HepG2 (cell line): ENCODE measurements around the gene AJM1.

ENCODE experiments used
- ARID2 ChIP-seq: sonication (generic); formaldehyde crosslinking; IDR thresholded peaks from 2 replicates; pipeline ENCODE4 v1.8.1; 2022; ENCODE audit warnings: mild to moderate bottlenecking, missing genetic modification reagents, borderline replicate concordance
- CTCF ChIP-seq: sonication (generic); formaldehyde crosslinking; IDR thresholded peaks from 2 replicates; pipeline ENCODE4 v1.5.0; 2020; ENCODE audit warnings: mild to moderate bottlenecking, missing genetic modification reagents, moderate library complexity
- FOXJ3 ChIP-seq: sonication (generic); formaldehyde crosslinking; IDR thresholded peaks from 2 replicates; pipeline ENCODE4 v1.4.0; 2020; ENCODE audit warnings: missing genetic modification reagents, mild to moderate bottlenecking, borderline replicate concordance
- NR3C1 ChIP-seq: sonication (generic); formaldehyde crosslinking; IDR thresholded peaks from 2 replicates; pipeline ENCODE4 v1.4.0; 2020; ENCODE audit warnings: missing genetic modification reagents
- RAD21 ChIP-seq: fragments of 450-650 bp; formaldehyde crosslinking; IDR thresholded peaks from 2 replicates; pipeline ENCODE4 v1.5.0; 2020; ENCODE audit warnings: mild to moderate bottlenecking
- SIN3A ChIP-seq: IDR thresholded peaks from 2 replicates; pipeline ENCODE4 v1.6.1; 2011; ENCODE audit warnings: low read depth, mild to moderate bottlenecking, control low read depth, low read length, borderline replicate concordance
- TCF7L2 ChIP-seq: IDR thresholded peaks from 2 replicates; pipeline ENCODE4 v1.6.1; 2011; ENCODE audit warnings: mild to moderate bottlenecking, low read depth, low read length, moderate library complexity
- YY1 ChIP-seq: IDR thresholded peaks from 2 replicates; pipeline ENCODE4 v1.6.1; 2011; ENCODE audit warnings: low read length, low read depth, moderate library complexity, mild to moderate bottlenecking; ENCODE audit not compliant: insufficient read depth, insufficient replicate concordance
- ZNF563 ChIP-seq: sonication (generic); formaldehyde crosslinking; IDR thresholded peaks from 2 replicates; pipeline ENCODE4 v1.8.0; 2022; ENCODE audit warnings: mild to moderate bottlenecking, moderate library complexity, missing genetic modification reagents
- TF ChIP-seq, protein P1 (sequence below), 2 experiments: IDR thresholded peaks; 2 replicates each; pipeline ENCODE4 v1.6.1; 2011 to 2012; ENCODE audit warnings: low read length in 2 of 2, borderline replicate concordance in 1 of 2, low read depth in 1 of 2, mild to moderate bottlenecking in 1 of 2, moderate library complexity in 1 of 2

- TF ChIP-seq ARID2 (CRISPR knock-in tag) (no peak), NR3C1 (CRISPR knock-in tag) (no peak), FOXJ3 (CRISPR knock-in tag) (no peak), RAD21 (no peak), CTCF (CRISPR knock-in tag) (no peak), TCF7L2 (no peak), YY1 (no peak), SIN3A (no peak), ZNF563 (CRISPR knock-in tag) (no peak)
- TF ChIP-seq, protein P1, sequence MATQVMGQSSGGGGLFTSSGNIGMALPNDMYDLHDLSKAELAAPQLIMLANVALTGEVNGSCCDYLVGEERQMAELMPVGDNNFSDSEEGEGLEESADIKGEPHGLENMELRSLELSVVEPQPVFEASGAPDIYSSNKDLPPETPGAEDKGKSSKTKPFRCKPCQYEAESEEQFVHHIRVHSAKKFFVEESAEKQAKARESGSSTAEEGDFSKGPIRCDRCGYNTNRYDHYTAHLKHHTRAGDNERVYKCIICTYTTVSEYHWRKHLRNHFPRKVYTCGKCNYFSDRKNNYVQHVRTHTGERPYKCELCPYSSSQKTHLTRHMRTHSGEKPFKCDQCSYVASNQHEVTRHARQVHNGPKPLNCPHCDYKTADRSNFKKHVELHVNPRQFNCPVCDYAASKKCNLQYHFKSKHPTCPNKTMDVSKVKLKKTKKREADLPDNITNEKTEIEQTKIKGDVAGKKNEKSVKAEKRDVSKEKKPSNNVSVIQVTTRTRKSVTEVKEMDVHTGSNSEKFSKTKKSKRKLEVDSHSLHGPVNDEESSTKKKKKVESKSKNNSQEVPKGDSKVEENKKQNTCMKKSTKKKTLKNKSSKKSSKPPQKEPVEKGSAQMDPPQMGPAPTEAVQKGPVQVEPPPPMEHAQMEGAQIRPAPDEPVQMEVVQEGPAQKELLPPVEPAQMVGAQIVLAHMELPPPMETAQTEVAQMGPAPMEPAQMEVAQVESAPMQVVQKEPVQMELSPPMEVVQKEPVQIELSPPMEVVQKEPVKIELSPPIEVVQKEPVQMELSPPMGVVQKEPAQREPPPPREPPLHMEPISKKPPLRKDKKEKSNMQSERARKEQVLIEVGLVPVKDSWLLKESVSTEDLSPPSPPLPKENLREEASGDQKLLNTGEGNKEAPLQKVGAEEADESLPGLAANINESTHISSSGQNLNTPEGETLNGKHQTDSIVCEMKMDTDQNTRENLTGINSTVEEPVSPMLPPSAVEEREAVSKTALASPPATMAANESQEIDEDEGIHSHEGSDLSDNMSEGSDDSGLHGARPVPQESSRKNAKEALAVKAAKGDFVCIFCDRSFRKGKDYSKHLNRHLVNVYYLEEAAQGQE (IDR thresholded peaks at IDR 0.05; ENCODE audit: borderline replicate concordance in 1 of 2, low read depth in 1 of 2, low read length in 2 of 2) = no peak
Observed at GRCh38 chr9:136867480-136867879, 25.2 kb downstream of the AJM1 start.
